Activated naive CD4-positive, alpha-beta T cell treated with Interleukin-2 at 50 U/mL for 16 hours (primary cell): Measurements from ENCODE around the gene BMPR1A.

Source experiments
- DNase-seq: peaks from one replicate; pipeline ENCODE4 v3.0.0-alpha.2; 2020

Gene BMPR1A

GRCh38 chr10:86958901-86959736 is 202.7 kb downstream of the BMPR1A start:
- DNase-seq = no peak

GRCh38 chr10:86959737-86960002 is 203.3 kb downstream of the BMPR1A start:
- no peak for DNase-seq

- DNase-seq = peak; percentile 38
Observed at GRCh38 chr10:86960003-86960862, 203.8 kb downstream of the BMPR1A start.

- no peak for DNase-seq
Observed at GRCh38 chr10:86960863-86961434, 204.5 kb downstream of the BMPR1A start.

GRCh38 chr10:86961481-86962091 is 205.2 kb downstream of the BMPR1A start:
- DNase-seq = no peak

- no peak for DNase-seq
Observed at GRCh38 chr10:86962136-86962980, 205.9 kb downstream of the BMPR1A start.

- DNase-seq = no peak
Observed at GRCh38 chr10:86962981-86963310, 206.5 kb downstream of the BMPR1A start.

GRCh38 chr10:86963341-86963919 is 207.0 kb downstream of the BMPR1A start:
- DNase-seq = no peak

GRCh38 chr10:86964061-86964846 is 207.8 kb downstream of the BMPR1A start:
- DNase-seq = no peak

- no peak for DNase-seq
Observed at GRCh38 chr10:86964847-86965190, 208.4 kb downstream of the BMPR1A start.

- DNase-seq = no peak
Observed at GRCh38 chr10:86965986-86966654, 209.7 kb downstream of the BMPR1A start.

GRCh38 chr10:86967481-86967941 is 211.1 kb downstream of the BMPR1A start:
- no peak for DNase-seq

GRCh38 chr10:86968271-86968993 is 212.0 kb downstream of the BMPR1A start, which contains the start of gene ADIRF:
ADIRF (plus strand) TSS chr10:86968482; CDS start chr10:86968545, 63 bp downstream.
- no peak for DNase-seq

GRCh38 chr10:86968994-86969355 is 212.6 kb downstream of the BMPR1A start:
- DNase-seq = no peak

- DNase-seq = no peak
Observed at GRCh38 chr10:86969421-86970041, 213.1 kb downstream of the BMPR1A start.

GRCh38 chr10:86970162-86970981 is 214.0 kb downstream of the BMPR1A start:
- no peak for DNase-seq

GRCh38 chr10:86970982-86971231 is 214.5 kb downstream of the BMPR1A start:
- DNase-seq = no peak

GRCh38 chr10:86971232-86971991 is 215.0 kb downstream of the BMPR1A start:
- peak; percentile 89 for DNase-seq
